GM13977 (cell line): ENCODE results near the gene TCF25.
A peak's percentile ranks its signal among the peaks of the same experiment; 100 is the strongest.
"Not testable (repeated sequence)": the region's sequence is repeated elsewhere in the genome, so short reads cannot be mapped to it uniquely, and the experiment has no call there.

ENCODE experiments used
- DNase-seq: peaks from one replicate; pipeline ENCODE4 v3.0.0; 2012; ENCODE audit warnings: low spot score
- CTCF ChIP-seq: IDR thresholded peaks from 2 replicates; pipeline ENCODE4 v1.5.1; 2012; ENCODE audit warnings: mild to moderate bottlenecking, control low read depth; ENCODE audit not compliant: insufficient read depth; ENCODE audit errors: extremely low read depth, missing control alignments
- in situ Hi-C: fragments of 300-500 bp; cut with MboI; formaldehyde crosslinking; loops from one replicate; pipeline ENCODE4 v1.12.0; 2022; ENCODE audit warnings: low sequenced_read_pairs, low pct_unique_long_range_greater_than_20kb, mixed read lengths, inconsistent platforms; ENCODE audit not compliant: unreplicated experiment

Gene TCF25

GRCh38 chr16:89869911-89870310 is 3.5 kb upstream of the TCF25 start:
- no peak for TF ChIP-seq CTCF
- in situ Hi-C loops: loop anchor here (10.0 kb wide), 1 partner anchor 155 kb away; no protein-coding TSS in a partner anchor
- no peak for DNase-seq

- in situ Hi-C loops: no loop called here
- no peak for DNase-seq
- no peak for TF ChIP-seq CTCF
Measured at GRCh38 chr16:89870440-89870839, 3.0 kb upstream of the TCF25 start.

- TF ChIP-seq CTCF: no peak
- in situ Hi-C loops: no loop called here
- no peak for DNase-seq
Measured at GRCh38 chr16:89871895-89872294, 1.5 kb upstream of the TCF25 start.

GRCh38 chr16:89873972-89874689 is 739 bp downstream of the TCF25 start:
- TF ChIP-seq CTCF: no peak
- in situ Hi-C loops: no loop called here
- peak; percentile 98 for DNase-seq

GRCh38 chr16:89879123-89879522 is 5.7 kb downstream of the TCF25 start:
- in situ Hi-C loops, DNase-seq: not testable (repeated sequence)

GRCh38 chr16:89880477-89881367 is 7.3 kb downstream of the TCF25 start:
- in situ Hi-C loops: no loop called here
- no peak for TF ChIP-seq CTCF
- DNase-seq: no peak

- DNase-seq: no peak
- in situ Hi-C loops: no loop called here
- TF ChIP-seq CTCF: no peak
Measured at GRCh38 chr16:89881368-89881730, 8.0 kb downstream of the TCF25 start.
